Activated naive CD8-positive, alpha-beta T cell treated with anti-CD3 and anti-CD28 coated beads for 36 hours (primary cell): Measurements from ENCODE around the gene LRRC39. TPM values are rescaled to one million over a fixed set of nuclear protein-coding genes. Genes with fewer than 3 reads are reported as not detected.

Experiments
- DNase-seq: peaks from one replicate; pipeline ENCODE4 v3.0.0; 2021
- H3K27ac Mint-ChIP-seq: one replicate; pipeline ENCODE4 v1.8.0; 2022; ENCODE audit warnings: mild to moderate bottlenecking, moderate library complexity, mixed read lengths
- H3K27me3 Mint-ChIP-seq: one replicate; pipeline ENCODE4 v1.8.0; 2022; ENCODE audit warnings: mild to moderate bottlenecking, mixed read lengths
- H3K36me3 Mint-ChIP-seq: one replicate; pipeline ENCODE4 v1.8.0; 2021; ENCODE audit warnings: mild to moderate bottlenecking, mixed read lengths
- H3K4me1 Mint-ChIP-seq: one replicate; pipeline ENCODE4 v1.8.0; 2021; ENCODE audit warnings: mixed read lengths
- H3K4me3 Mint-ChIP-seq: one replicate; pipeline ENCODE4 v1.8.0; 2022; ENCODE audit warnings: mild to moderate bottlenecking, moderate library complexity, mixed read lengths
- H3K9me3 Mint-ChIP-seq: one replicate; pipeline ENCODE4 v1.8.0; 2022; ENCODE audit warnings: mixed read lengths
- total RNA-seq, 2 experiments: library from RNA; stranded (reverse); gene quantifications; one replicate each; pipeline ENCODE4 v1.2.3, GENCODE V29; 2021

The LRRC39 gene
- total RNA-seq, 2 experiments from 2014 or later: 0.40 to 0.72 TPM

DNA sequence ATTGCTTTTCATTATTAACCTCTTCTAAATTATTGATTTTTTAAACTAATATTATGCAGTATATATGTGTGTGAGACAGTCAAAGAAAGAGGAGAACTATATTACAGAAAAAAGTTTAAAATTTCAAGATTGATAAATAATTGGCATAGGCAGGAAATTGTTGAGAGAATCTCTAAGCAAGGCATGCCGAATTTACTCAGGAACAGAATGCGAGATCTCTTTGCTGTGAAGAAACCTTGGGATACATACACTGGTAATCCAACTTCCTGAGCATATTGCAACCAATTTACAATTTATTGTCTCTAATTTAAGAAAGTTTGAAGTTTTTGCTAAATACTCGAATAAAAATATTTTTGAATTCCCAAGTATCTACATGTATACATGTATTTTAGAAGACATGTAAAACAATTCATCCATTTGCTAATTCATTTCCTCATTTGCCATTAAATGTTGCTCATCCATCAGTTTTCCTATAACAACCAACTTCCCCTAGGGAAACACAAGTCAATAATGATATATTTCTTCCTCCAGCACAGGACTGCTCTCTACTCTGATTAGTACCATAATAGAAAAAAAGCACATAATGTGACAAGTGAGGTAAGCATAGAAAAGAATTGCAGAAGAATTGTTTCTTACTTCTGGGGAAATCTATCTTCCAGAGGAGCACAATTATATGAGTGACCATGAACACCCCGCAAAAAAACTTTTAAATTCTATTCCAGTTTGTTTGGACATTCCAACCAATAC lies 588 bp downstream of the LRRC39 start:
- no peak for DNase-seq
- no peak overlapping the region for H3K27ac Mint-ChIP-seq
- H3K36me3 Mint-ChIP-seq: no peaks in the 10 kb centered on the region
- peaks cover 3% of the 10 kb centered on the region for H3K9me3 Mint-ChIP-seq
- H3K4me1 Mint-ChIP-seq: no peaks in the 10 kb centered on the region
- no peaks in the 10 kb centered on the region for H3K27me3 Mint-ChIP-seq
- no peak overlapping the region for H3K4me3 Mint-ChIP-seq

DNA sequence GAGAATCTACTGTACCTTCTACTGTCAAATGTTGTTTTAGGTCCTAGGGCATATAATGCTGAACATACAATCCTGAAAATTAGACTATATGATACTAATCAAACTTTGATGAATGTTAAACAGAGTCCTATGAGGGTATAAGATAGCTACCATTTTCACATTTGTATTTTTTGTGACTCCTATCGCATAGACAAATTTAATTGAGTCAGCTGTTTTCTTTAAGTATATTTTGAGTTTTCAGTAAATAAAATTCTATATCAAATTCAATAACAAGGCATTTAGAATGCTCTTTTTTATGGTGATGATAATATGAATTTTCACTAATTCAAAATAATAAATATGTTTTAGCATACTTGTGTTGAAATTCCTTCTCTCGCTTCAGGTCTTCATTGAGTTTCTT lies 10.0 kb downstream of the LRRC39 start:
- Mint-ChIP-seq H3K27ac (no peak overlapping the region), H3K4me3 (no peak overlapping the region), H3K36me3 (no peaks in the 10 kb centered on the region), H3K9me3 (no peaks in the 10 kb centered on the region), H3K27me3 (no peaks in the 10 kb centered on the region), H3K4me1 (no peaks in the 10 kb centered on the region)
- DNase-seq: no peak

DNA sequence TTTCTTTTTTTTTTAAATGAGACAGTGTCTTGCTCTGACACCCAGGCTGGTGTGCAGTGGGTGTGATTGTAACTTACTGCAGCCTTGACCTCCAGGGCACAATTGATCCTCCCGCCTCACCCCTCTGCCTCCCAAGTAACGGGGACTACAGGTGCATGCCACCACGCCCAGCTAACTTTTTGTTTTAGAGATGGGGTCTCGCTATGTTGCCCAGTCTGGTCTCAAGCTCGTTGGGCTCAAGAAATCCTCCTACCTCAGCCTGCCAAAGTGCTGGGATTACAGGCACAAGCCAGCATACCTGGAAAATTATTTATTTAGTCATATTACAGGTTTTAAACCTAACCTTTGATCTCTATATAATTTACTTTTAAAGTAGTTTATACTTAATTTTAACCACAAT lies 13.4 kb downstream of the LRRC39 start:
- DNase-seq: no peak
- Mint-ChIP-seq H3K9me3 (no peaks in the 10 kb centered on the region), H3K36me3 (no peaks in the 10 kb centered on the region)

DNA sequence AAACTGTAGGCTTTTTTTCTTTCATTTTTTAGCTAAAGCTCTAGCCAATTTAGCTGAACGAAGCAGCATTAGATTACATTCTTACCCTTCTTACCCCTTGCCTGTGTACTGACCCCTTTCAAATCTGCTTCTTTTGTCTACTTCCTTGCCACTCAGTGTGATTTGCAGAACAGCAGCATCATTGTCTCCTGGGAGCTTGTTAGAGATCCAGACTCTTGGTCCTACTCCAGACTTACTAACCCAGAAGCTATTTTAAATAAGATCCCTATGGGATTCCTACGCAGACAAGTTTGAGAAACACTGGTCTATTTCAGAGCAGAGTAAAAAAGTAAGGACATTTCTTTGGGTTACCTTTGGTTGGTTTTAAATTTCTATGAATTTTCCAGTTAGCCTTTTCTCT lies 13.8 kb downstream of the LRRC39 start:
- Mint-ChIP-seq H3K9me3 (no peaks in the 10 kb centered on the region), H3K27ac (no peak overlapping the region), H3K36me3 (no peaks in the 10 kb centered on the region), H3K4me3 (no peak overlapping the region), H3K27me3 (no peaks in the 10 kb centered on the region), H3K4me1 (no peaks in the 10 kb centered on the region)
- DNase-seq: no peak

More for the DNA sequence above, 13.4 kb downstream of the LRRC39 start:
- Mint-ChIP-seq H3K27ac (no peak overlapping the region), H3K4me1 (no peaks in the 10 kb centered on the region), H3K4me3 (no peak overlapping the region), H3K27me3 (no peaks in the 10 kb centered on the region)

DNA sequence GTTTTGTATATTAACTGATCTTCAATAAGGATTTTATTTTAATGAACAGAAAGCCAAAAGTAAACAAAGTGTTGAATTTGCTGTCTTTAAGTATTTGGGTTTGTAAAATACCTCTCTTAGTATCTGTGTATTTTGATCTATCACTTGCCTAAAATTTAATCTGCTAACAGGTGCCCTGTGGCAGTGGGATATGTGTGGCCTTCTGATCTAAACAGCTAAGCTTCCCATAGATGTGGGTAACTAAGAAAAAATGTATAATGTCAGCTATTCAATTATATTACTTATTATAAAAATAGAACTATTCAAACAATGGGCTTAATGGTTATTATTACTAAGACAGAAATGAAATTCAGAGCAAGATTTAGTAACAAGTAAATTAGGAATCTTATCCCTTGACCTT lies 15.2 kb downstream of the LRRC39 start:
- Mint-ChIP-seq H3K27me3 (no peaks in the 10 kb centered on the region), H3K36me3 (no peaks in the 10 kb centered on the region), H3K27ac (no peak overlapping the region), H3K9me3 (no peaks in the 10 kb centered on the region), H3K4me1 (no peaks in the 10 kb centered on the region), H3K4me3 (no peak overlapping the region)
- no peak for DNase-seq

DNA sequence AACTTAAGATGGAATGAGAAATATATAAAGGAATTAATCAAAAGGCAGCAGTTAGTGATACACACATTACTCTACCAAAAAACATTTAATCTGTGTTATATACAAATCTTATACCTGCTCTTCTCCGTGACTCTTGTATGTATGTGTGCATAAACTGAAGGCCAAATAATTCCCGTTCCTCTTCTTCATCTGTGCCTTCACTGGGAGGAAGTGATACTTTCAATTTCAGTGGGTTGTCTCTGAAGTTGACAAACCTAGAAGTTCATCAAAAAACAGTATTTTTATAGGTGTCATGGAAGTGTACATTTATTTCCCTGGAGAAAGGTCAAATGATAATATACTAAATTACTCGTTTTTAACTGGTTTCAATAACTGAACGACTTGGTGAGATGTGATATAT lies 25.8 kb downstream of the LRRC39 start:
- Mint-ChIP-seq H3K4me1 (peaks cover 8% of the 10 kb centered on the region), H3K27me3 (no peaks in the 10 kb centered on the region), H3K9me3 (no peaks in the 10 kb centered on the region), H3K4me3 (no peak overlapping the region), H3K27ac (peak overlapping the region; percentile 12), H3K36me3 (peaks cover 14% of the 10 kb centered on the region)
- no peak for DNase-seq

DNA sequence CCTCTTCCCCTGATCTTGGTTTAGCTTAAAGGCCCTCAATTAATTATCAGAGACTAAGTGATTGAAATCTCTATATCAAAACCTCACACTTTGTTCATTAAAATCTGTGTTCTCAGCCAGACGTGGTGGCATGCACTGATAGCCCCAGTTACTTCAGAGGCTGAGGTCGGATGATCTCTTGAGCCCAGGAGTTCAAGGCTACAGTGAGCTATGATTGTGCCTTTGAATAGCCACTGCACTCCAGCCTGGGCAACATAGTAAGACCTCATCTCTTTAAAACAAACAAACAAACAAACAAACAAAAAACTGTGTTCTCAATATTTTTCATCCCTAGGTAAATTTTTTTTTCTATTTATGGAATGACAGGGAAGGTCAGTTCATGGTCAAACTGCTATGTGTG lies 26.4 kb downstream of the LRRC39 start:
- peaks cover 15% of the 10 kb centered on the region for H3K36me3 Mint-ChIP-seq
- H3K4me3 Mint-ChIP-seq: no peak overlapping the region
- H3K27ac Mint-ChIP-seq: no peak overlapping the region
- H3K9me3 Mint-ChIP-seq: no peaks in the 10 kb centered on the region
- H3K4me1 Mint-ChIP-seq: peaks cover 8% of the 10 kb centered on the region
- H3K27me3 Mint-ChIP-seq: no peaks in the 10 kb centered on the region
- DNase-seq: no peak

DNA sequence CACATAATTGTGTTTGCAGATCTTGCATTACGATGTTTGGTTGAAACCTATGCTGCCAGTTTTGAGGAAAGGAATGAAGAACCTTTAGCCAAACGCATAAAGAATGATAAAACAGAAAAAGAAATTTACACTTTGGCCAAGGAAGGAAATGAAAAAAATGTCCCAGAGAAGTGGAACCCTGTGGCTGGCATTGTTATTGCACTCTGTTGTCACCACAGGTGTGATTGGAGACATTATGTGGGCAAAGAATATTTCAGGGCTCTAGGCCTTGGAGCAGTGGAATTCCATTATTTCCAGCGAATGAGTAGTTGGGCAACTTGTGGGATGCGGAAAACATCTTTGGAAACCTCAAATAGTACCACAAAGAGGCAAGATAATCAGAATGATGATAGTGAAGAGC lies 30.2 kb downstream of the LRRC39 start:
- H3K4me1 Mint-ChIP-seq: peaks cover 8% of the 10 kb centered on the region
- H3K27me3 Mint-ChIP-seq: no peaks in the 10 kb centered on the region
- peaks cover 19% of the 10 kb centered on the region for H3K36me3 Mint-ChIP-seq
- no peak overlapping the region for H3K27ac Mint-ChIP-seq
- DNase-seq: no peak
- H3K9me3 Mint-ChIP-seq: no peaks in the 10 kb centered on the region
- no peak overlapping the region for H3K4me3 Mint-ChIP-seq

DNA sequence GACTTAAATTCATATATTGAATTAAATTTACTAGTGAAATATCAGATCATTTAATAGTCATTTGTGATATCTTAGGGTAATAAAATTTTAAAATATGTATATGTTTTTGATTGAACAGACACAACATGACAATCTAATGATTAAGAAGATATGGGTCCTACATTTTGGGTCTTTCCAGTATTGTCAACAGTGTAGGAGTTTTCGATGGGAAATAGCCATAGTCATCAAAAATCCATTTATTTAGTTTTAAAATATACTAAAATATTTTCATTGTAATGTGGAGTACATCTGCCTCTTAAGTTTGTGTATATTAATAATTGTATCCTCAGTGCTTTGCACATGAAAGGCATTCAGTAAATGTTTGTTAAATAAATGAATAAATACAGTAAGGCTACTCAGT lies 31.1 kb downstream of the LRRC39 start:
- Mint-ChIP-seq H3K27ac (no peak overlapping the region), H3K4me1 (peaks cover 5% of the 10 kb centered on the region)

DNA sequence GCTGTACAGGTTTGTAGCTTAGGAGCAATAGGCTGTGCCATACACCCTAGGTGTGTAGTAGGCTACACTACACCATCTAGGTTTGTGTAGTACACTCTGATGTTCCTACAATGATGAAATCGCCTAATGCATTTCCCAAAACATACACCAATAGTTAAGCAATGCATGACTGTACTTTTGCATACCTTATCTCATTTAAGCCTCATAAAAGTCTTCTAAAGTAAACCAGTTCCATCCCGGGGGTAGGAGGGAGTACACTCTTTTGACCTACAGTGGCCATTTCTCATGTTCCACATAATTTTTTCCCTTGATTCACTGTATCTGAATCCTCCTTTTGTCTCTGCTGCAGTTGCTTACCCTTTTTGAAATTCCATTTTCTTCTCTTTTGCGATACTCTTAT lies 32.9 kb downstream of the LRRC39 start:
- peak overlapping the region; percentile 20 for H3K27ac Mint-ChIP-seq
- no peaks in the 10 kb centered on the region for H3K27me3 Mint-ChIP-seq
- H3K4me1 Mint-ChIP-seq: peaks cover 3% of the 10 kb centered on the region
- no peaks in the 10 kb centered on the region for H3K9me3 Mint-ChIP-seq
- H3K36me3 Mint-ChIP-seq: peaks cover 26% of the 10 kb centered on the region
- DNase-seq: no peak
- no peak overlapping the region for H3K4me3 Mint-ChIP-seq

More for the DNA sequence above, 31.1 kb downstream of the LRRC39 start:
- peaks cover 21% of the 10 kb centered on the region for H3K36me3 Mint-ChIP-seq
- H3K4me3 Mint-ChIP-seq: no peak overlapping the region
- no peak for DNase-seq
- H3K27me3 Mint-ChIP-seq: no peaks in the 10 kb centered on the region
- H3K9me3 Mint-ChIP-seq: no peaks in the 10 kb centered on the region

DNA sequence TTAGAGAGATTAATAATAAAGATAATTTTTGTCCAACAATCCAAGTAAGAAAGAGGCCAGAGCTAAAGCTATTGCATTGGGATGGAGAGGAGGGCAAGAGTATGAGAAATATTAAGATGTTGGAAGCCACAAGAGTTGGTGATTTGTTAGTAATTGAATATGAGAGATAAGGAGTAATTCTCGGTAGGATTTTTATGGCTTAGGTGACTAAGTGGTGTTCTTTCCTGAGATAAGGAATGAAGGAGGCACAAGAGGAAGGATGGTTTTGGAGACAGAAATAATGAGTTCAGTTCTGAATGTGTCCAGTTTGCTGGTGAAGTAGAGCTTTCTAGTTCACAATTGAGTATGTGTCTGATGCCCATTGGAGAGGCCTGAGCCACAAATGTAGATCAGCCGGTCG lies 35.7 kb downstream of the LRRC39 start:
- Mint-ChIP-seq H3K9me3 (no peaks in the 10 kb centered on the region), H3K27ac (peak overlapping the region; percentile 13), H3K27me3 (no peaks in the 10 kb centered on the region), H3K4me3 (no peak overlapping the region), H3K36me3 (peaks cover 26% of the 10 kb centered on the region), H3K4me1 (peaks cover 3% of the 10 kb centered on the region)
- DNase-seq: no peak

DNA sequence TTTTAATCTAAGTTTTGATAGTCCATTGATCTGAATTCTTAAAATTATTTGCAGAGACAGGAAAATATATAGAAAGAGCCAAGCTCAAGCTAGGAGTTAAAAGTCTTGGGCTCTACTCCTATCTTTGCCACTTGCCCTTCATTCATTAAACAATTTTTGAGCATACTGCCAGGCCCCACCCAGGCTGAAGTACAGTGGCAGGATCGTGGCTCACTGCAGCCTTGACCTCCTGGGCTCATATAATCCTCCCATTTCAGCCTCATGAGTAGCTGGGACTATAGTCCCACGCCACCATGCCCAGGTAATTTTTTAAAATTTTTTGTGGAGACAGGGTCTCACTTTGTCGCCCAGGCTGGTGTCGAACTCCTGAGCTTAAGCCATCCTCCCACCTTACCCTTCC lies 36.9 kb downstream of the LRRC39 start:
- peaks cover 24% of the 10 kb centered on the region for H3K36me3 Mint-ChIP-seq
- DNase-seq: no peak
- no peak overlapping the region for H3K27ac Mint-ChIP-seq
- H3K4me1 Mint-ChIP-seq: peaks cover 5% of the 10 kb centered on the region
- H3K27me3 Mint-ChIP-seq: no peaks in the 10 kb centered on the region
- H3K9me3 Mint-ChIP-seq: no peaks in the 10 kb centered on the region
- H3K4me3 Mint-ChIP-seq: no peak overlapping the region

DNA sequence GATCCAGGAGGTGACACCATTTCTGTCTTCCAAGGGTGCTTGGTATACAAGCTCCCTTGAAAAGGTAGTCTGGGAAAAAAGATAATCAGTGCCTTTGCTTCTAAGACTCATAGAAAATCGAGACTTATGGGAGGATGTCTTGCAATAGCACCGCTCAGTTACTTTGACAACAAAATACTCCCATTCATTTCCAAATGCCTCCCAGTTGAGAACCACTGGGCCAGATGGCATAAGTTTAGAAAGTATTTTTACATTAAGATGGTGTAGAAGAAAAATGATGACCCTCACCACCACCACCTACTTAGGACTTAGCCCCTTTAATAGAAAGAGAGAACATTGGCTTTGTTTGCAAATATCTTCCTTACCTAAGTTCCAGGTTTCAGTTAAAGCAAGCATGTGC lies 40.5 kb downstream of the LRRC39 start:
- H3K4me3 Mint-ChIP-seq: no peak overlapping the region
- no peak overlapping the region for H3K27ac Mint-ChIP-seq
- peaks cover 25% of the 10 kb centered on the region for H3K36me3 Mint-ChIP-seq
- H3K9me3 Mint-ChIP-seq: no peaks in the 10 kb centered on the region
- H3K4me1 Mint-ChIP-seq: peaks cover 13% of the 10 kb centered on the region
- peaks cover 3% of the 10 kb centered on the region for H3K27me3 Mint-ChIP-seq
- no peak for DNase-seq

DNA sequence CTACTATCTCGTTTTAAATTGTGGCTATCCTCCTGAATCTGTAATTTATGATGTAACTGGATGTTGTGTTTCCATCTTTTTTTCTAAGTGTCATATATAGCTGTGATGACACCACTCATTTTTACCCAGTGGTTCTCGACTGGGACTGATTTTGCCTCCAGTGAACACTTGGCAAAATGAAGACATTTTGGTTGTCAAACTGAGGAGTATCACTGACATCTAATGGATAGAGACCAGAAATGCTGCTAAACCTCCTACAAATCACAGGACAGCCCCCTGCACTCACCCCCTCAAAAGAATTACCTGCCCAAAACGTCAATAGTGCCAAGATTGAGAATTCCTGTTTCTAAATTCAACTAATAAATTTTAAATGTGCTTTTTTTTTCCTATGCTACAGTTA lies 43.2 kb downstream of the LRRC39 start:
- Mint-ChIP-seq H3K4me1 (peaks cover 25% of the 10 kb centered on the region), H3K36me3 (peaks cover 23% of the 10 kb centered on the region), H3K27ac (no peak overlapping the region), H3K4me3 (peak overlapping the region; percentile 33), H3K9me3 (no peaks in the 10 kb centered on the region), H3K27me3 (peaks cover 3% of the 10 kb centered on the region)
- DNase-seq: no peak

DNA sequence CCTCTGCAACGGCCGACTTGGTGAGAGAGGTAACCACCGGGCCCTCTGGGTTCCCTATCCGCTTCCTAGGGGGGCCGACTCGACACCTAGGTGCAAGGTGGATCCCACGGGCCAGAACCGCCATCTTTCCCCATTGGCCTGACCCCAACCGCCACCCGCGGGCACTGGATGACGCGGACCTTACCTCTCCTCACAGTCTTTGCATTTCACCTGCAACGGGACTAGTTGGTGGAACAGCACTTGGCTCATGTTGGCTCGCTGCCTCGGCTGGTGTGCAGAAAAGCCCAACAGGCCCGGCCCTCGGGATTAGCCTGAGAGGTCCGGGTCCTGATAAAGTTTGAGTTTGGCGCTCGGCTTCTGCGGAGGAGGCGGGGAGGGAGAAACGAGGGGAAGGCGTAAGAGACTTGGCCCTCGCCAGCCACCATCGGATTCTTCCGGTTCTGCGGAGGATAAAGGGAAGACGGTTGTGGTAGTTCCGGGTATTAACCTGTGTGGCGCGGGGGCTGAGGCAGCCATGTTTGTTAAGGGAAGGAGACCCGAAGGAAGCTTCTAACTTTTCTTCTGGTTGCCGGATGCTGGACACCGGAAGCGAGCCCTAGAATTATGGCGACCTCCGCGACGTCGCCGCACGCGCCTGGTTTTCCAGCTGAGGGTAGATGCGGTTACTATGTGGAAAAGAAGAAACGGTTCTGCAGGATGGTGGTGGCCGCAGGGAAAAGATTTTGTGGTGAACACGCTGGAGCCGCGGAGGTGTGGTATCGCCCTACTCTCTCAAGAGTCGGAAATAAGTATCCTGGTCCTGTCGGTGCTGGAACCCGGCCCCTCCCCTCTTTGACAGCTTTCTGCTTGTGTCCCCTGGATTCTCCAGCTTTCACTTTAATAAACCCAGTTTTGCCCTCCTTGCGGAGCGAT lies 45.2 kb downstream of the LRRC39 start, which contains the start of the genes SASS6 and TRMT13:
TSS of gene SASS6 (minus strand) at position 365 of the 912 bp plus-strand sequence. CDS start at position 249, 116 bp downstream.
TSS of gene TRMT13 (plus strand) at position 598 of the 912 bp plus-strand sequence. CDS start at position 604, 6 bp downstream.
- peak within 1 kb of the TSS; percentile 98 for H3K27ac Mint-ChIP-seq
- H3K4me1 Mint-ChIP-seq: peaks cover 32% of the 10 kb centered on the region
- DNase-seq: peak; percentile 92
- peak within 1 kb of the TSS; percentile 100 for H3K4me3 Mint-ChIP-seq
- H3K9me3 Mint-ChIP-seq: no peaks in the 10 kb centered on the region
- H3K27me3 Mint-ChIP-seq: peaks cover 3% of the 10 kb centered on the region
- H3K36me3 Mint-ChIP-seq: peaks cover 19% of the 10 kb centered on the region
